NB4 (cell line): ENCODE data around the gene MRPL49.

Experiments used
- MYC ChIP-seq: IDR thresholded peaks from 2 replicates; pipeline ENCODE4 v1.6.1; 2011; ENCODE audit warnings: low read depth, low read length
- POLR2A ChIP-seq: IDR thresholded peaks from 2 replicates; pipeline ENCODE4 v1.6.1; 2011; ENCODE audit warnings: mild to moderate bottlenecking; ENCODE audit not compliant: insufficient read length; ENCODE audit errors: extremely low read depth
- TF ChIP-seq, protein P1 (sequence below): IDR thresholded peaks from one replicate; pipeline ENCODE4 v1.5.1; 2012; ENCODE audit warnings: low read depth, low read length
- TF ChIP-seq, protein P2 (sequence below): IDR thresholded peaks from 2 replicates; pipeline ENCODE4 v1.6.1; 2011; ENCODE audit warnings: low read depth, low read length

- TF ChIP-seq, protein P1, sequence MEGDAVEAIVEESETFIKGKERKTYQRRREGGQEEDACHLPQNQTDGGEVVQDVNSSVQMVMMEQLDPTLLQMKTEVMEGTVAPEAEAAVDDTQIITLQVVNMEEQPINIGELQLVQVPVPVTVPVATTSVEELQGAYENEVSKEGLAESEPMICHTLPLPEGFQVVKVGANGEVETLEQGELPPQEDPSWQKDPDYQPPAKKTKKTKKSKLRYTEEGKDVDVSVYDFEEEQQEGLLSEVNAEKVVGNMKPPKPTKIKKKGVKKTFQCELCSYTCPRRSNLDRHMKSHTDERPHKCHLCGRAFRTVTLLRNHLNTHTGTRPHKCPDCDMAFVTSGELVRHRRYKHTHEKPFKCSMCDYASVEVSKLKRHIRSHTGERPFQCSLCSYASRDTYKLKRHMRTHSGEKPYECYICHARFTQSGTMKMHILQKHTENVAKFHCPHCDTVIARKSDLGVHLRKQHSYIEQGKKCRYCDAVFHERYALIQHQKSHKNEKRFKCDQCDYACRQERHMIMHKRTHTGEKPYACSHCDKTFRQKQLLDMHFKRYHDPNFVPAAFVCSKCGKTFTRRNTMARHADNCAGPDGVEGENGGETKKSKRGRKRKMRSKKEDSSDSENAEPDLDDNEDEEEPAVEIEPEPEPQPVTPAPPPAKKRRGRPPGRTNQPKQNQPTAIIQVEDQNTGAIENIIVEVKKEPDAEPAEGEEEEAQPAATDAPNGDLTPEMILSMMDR, result no peak
- TF ChIP-seq POLR2A (no peak), MYC (no peak)
- TF ChIP-seq, protein P2, sequence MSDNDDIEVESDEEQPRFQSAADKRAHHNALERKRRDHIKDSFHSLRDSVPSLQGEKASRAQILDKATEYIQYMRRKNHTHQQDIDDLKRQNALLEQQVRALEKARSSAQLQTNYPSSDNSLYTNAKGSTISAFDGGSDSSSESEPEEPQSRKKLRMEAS, result no peak
These were observed 50.5 kb downstream of the MRPL49 start for GRCh38 chr11:65172600-65172999.
